Measurements from ENCODE around the gene GARNL3.

Gene GARNL3

GRCh38 chr9:127219520-127219919, 45.1 kb upstream of the GARNL3 start:
- DNase-seq = no peak
- Histone ChIP-seq H3K9me3 (ENCODE audit: control extremely low read depth in 1 of 5, control insufficient read depth in 4 of 5, insufficient read depth in 2 of 5, low read depth in 1 of 5, low read length in 4 of 5) (no peaks in the 10 kb centered on the region), H3K4me3 (ENCODE audit: control insufficient read depth in 1 of 7, extremely low read depth in 1 of 7, insufficient read depth in 4 of 7, low read depth in 2 of 7, low read length in 6 of 7) (no peak overlapping the region), H3K27me3 (replicated peaks in 2 of 5; ENCODE audit: control insufficient read depth in 4 of 5, insufficient read depth in 5 of 5, low read length in 4 of 5) (peaks cover 0 to 11% (median 7%) of the 10 kb centered on the region in 5 experiments), H3K36me3 (ENCODE audit: control insufficient read depth in 4 of 4, insufficient read depth in 4 of 4, low read length in 3 of 4) (no peaks in the 10 kb centered on the region), H3K4me1 (ENCODE audit: control extremely low read depth in 1 of 4, control insufficient read depth in 4 of 4, insufficient read depth in 4 of 4, low read length in 3 of 4) (peaks cover 0 to 13% (median 9%) of the 10 kb centered on the region in 4 experiments), H3K27ac (ENCODE audit: insufficient read depth in 1 of 2, low read depth in 1 of 2, low read length in 2 of 2, poor library complexity in 1 of 2, severe bottlenecking in 2 of 2) (no peak overlapping the region)
- POLR2A ChIA-PET = no interaction called here
- CTCF ChIA-PET = interaction anchor here (0.8 kb wide), 1 partner anchor 179 kb away, joined by 3 read pairs; no protein-coding TSS in a partner anchor
- 96% methylated on average over 3 of the region's 6 CpGs for WGBS (ENCODE audit: insufficient coverage)

- ChIA-PET POLR2A (no interaction called here), CTCF (no interaction called here)
- no peak overlapping the region for H3K27ac ChIP-seq (ENCODE audit: insufficient read depth in 1 of 2, low read depth in 1 of 2, low read length in 2 of 2, poor library complexity in 1 of 2, severe bottlenecking in 2 of 2)
- WGBS (ENCODE audit: insufficient coverage) = 38% methylated on average over 2 of the region's 2 CpGs
- H3K4me1 ChIP-seq (ENCODE audit: control extremely low read depth in 1 of 4, control insufficient read depth in 4 of 4, insufficient read depth in 4 of 4, low read length in 3 of 4) = peaks cover 0 to 23% (median 19%) of the 10 kb centered on the region in 4 experiments
- H3K4me3 ChIP-seq (ENCODE audit: control insufficient read depth in 1 of 7, extremely low read depth in 1 of 7, insufficient read depth in 4 of 7, low read depth in 2 of 7, low read length in 6 of 7) = no peak overlapping the region
- H3K9me3 ChIP-seq (ENCODE audit: control extremely low read depth in 1 of 5, control insufficient read depth in 4 of 5, insufficient read depth in 2 of 5, low read depth in 1 of 5, low read length in 4 of 5) = no peaks in the 10 kb centered on the region
- H3K27me3 ChIP-seq (replicated peaks in 2 of 5; ENCODE audit: control insufficient read depth in 4 of 5, insufficient read depth in 5 of 5, low read length in 4 of 5) = peaks cover 0 to 21% (median 7%) of the 10 kb centered on the region in 5 experiments
- no peaks in the 10 kb centered on the region for H3K36me3 ChIP-seq (ENCODE audit: control insufficient read depth in 4 of 4, insufficient read depth in 4 of 4, low read length in 3 of 4)
- peak in 1 of 3 donors; percentile 21 for DNase-seq
These were observed 42.9 kb upstream of the GARNL3 start for GRCh38 chr9:127221695-127222094.

GRCh38 chr9:127222388-127223095, 42.0 kb upstream of the GARNL3 start:
- Histone ChIP-seq H3K27me3 (replicated peaks in 2 of 5; ENCODE audit: control insufficient read depth in 4 of 5, insufficient read depth in 5 of 5, low read length in 4 of 5) (peaks cover 1 to 28% (median 7%) of the 10 kb centered on the region in 5 experiments), H3K27ac (ENCODE audit: insufficient read depth in 1 of 2, low read depth in 1 of 2, low read length in 2 of 2, poor library complexity in 1 of 2, severe bottlenecking in 2 of 2) (no peak overlapping the region), H3K9me3 (ENCODE audit: control extremely low read depth in 1 of 5, control insufficient read depth in 4 of 5, insufficient read depth in 2 of 5, low read depth in 1 of 5, low read length in 4 of 5) (no peaks in the 10 kb centered on the region), H3K4me3 (ENCODE audit: control insufficient read depth in 1 of 7, extremely low read depth in 1 of 7, insufficient read depth in 4 of 7, low read depth in 2 of 7, low read length in 6 of 7) (no peak overlapping the region), H3K4me1 (ENCODE audit: control extremely low read depth in 1 of 4, control insufficient read depth in 4 of 4, insufficient read depth in 4 of 4, low read length in 3 of 4) (peaks cover 0 to 23% (median 19%) of the 10 kb centered on the region in 4 experiments), H3K36me3 (ENCODE audit: control insufficient read depth in 4 of 4, insufficient read depth in 4 of 4, low read length in 3 of 4) (no peaks in the 10 kb centered on the region)
- no peak for DNase-seq
- ChIA-PET POLR2A (no interaction called here), CTCF (interaction anchor here (2.5 kb wide), 1 partner anchor 8 kb away, joined by 20 read pairs; no protein-coding TSS in a partner anchor)
- WGBS (ENCODE audit: insufficient coverage) = 94% methylated on average over 4 of the region's 15 CpGs

GRCh38 chr9:127223266-127223665, 41.3 kb upstream of the GARNL3 start:
- ChIA-PET CTCF (interaction anchor here (2.5 kb wide), 1 partner anchor 9 kb away, joined by 20 read pairs; no protein-coding TSS in a partner anchor), POLR2A (no interaction called here)
- 85% methylated on average over 3 of the region's 4 CpGs for WGBS (ENCODE audit: insufficient coverage)
- H3K9me3 ChIP-seq (ENCODE audit: control extremely low read depth in 1 of 5, control insufficient read depth in 4 of 5, insufficient read depth in 2 of 5, low read depth in 1 of 5, low read length in 4 of 5) = no peaks in the 10 kb centered on the region
- H3K27ac ChIP-seq (ENCODE audit: insufficient read depth in 1 of 2, low read depth in 1 of 2, low read length in 2 of 2, poor library complexity in 1 of 2, severe bottlenecking in 2 of 2) = no peak overlapping the region
- H3K36me3 ChIP-seq (ENCODE audit: control insufficient read depth in 4 of 4, insufficient read depth in 4 of 4, low read length in 3 of 4) = no peaks in the 10 kb centered on the region
- no peak overlapping the region for H3K4me3 ChIP-seq (ENCODE audit: control insufficient read depth in 1 of 7, extremely low read depth in 1 of 7, insufficient read depth in 4 of 7, low read depth in 2 of 7, low read length in 6 of 7)
- DNase-seq = no peak
- H3K4me1 ChIP-seq (ENCODE audit: control extremely low read depth in 1 of 4, control insufficient read depth in 4 of 4, insufficient read depth in 4 of 4, low read length in 3 of 4) = peaks cover 0 to 23% (median 19%) of the 10 kb centered on the region in 4 experiments
- H3K27me3 ChIP-seq (replicated peaks in 2 of 5; ENCODE audit: control insufficient read depth in 4 of 5, insufficient read depth in 5 of 5, low read length in 4 of 5) = peaks cover 3 to 31% (median 7%) of the 10 kb centered on the region in 5 experiments

GRCh38 chr9:127223810-127224177, 40.8 kb upstream of the GARNL3 start:
- no peaks in the 10 kb centered on the region for H3K9me3 ChIP-seq (ENCODE audit: control extremely low read depth in 1 of 5, control insufficient read depth in 4 of 5, insufficient read depth in 2 of 5, low read depth in 1 of 5, low read length in 4 of 5)
- ChIA-PET CTCF (interaction anchor here (1.3 to 2.5 kb wide), 2 partner anchors 9 to 19 kb away, joined by 3 to 20 read pairs; no protein-coding TSS in a partner anchor), POLR2A (no interaction called here)
- no peak for DNase-seq
- H3K27me3 ChIP-seq (replicated peaks in 2 of 5; ENCODE audit: control insufficient read depth in 4 of 5, insufficient read depth in 5 of 5, low read length in 4 of 5) = peaks cover 3 to 31% (median 7%) of the 10 kb centered on the region in 5 experiments
- 49% methylated on average over 6 of the region's 8 CpGs for WGBS (ENCODE audit: insufficient coverage)
- peaks cover 0 to 23% (median 19%) of the 10 kb centered on the region in 4 experiments for H3K4me1 ChIP-seq (ENCODE audit: control extremely low read depth in 1 of 4, control insufficient read depth in 4 of 4, insufficient read depth in 4 of 4, low read length in 3 of 4)
- no peak overlapping the region for H3K27ac ChIP-seq (ENCODE audit: insufficient read depth in 1 of 2, low read depth in 1 of 2, low read length in 2 of 2, poor library complexity in 1 of 2, severe bottlenecking in 2 of 2)
- peak overlapping the region in 4 of 7 experiments; percentile 30 to 65 (median 60) for H3K4me3 ChIP-seq (ENCODE audit: control insufficient read depth in 1 of 7, extremely low read depth in 1 of 7, insufficient read depth in 4 of 7, low read depth in 2 of 7, low read length in 6 of 7)
- H3K36me3 ChIP-seq (ENCODE audit: control insufficient read depth in 4 of 4, insufficient read depth in 4 of 4, low read length in 3 of 4) = no peaks in the 10 kb centered on the region

- Histone ChIP-seq H3K36me3 (ENCODE audit: control insufficient read depth in 4 of 4, insufficient read depth in 4 of 4, low read length in 3 of 4) (no peaks in the 10 kb centered on the region), H3K27ac (ENCODE audit: insufficient read depth in 1 of 2, low read depth in 1 of 2, low read length in 2 of 2, poor library complexity in 1 of 2, severe bottlenecking in 2 of 2) (no peak overlapping the region), H3K27me3 (replicated peaks in 2 of 5; ENCODE audit: control insufficient read depth in 4 of 5, insufficient read depth in 5 of 5, low read length in 4 of 5) (peaks cover 3 to 31% (median 7%) of the 10 kb centered on the region in 5 experiments), H3K9me3 (ENCODE audit: control extremely low read depth in 1 of 5, control insufficient read depth in 4 of 5, insufficient read depth in 2 of 5, low read depth in 1 of 5, low read length in 4 of 5) (no peaks in the 10 kb centered on the region), H3K4me3 (ENCODE audit: control insufficient read depth in 1 of 7, extremely low read depth in 1 of 7, insufficient read depth in 4 of 7, low read depth in 2 of 7, low read length in 6 of 7) (peak overlapping the region in 6 of 7 experiments; percentile 43 to 69 (median 64)), H3K4me1 (ENCODE audit: control extremely low read depth in 1 of 4, control insufficient read depth in 4 of 4, insufficient read depth in 4 of 4, low read length in 3 of 4) (peaks cover 0 to 23% (median 19%) of the 10 kb centered on the region in 4 experiments)
- WGBS (ENCODE audit: insufficient coverage) = under 1% methylated on average over 34 of the region's 56 CpGs
- CTCF ChIA-PET = interaction anchor here (0.5 to 2.5 kb wide), 3 partner anchors 10 to 20 kb away, joined by 3 to 20 read pairs (median 3); no protein-coding TSS in a partner anchor
- POLR2A ChIA-PET = interaction anchor here (0.6 to 1.0 kb wide), 2 partner anchors 197 to 226 kb away, joined by 3 to 4 read pairs; no protein-coding TSS in a partner anchor
- DNase-seq = peak; percentile 87 to 93 (median 92)
These were observed 40.2 kb upstream of the GARNL3 start for GRCh38 chr9:127224178-127224882.
